ENCODE measurements around the gene CEP128.

CEP128 gene

GRCh38 chr14:80567905-80568536 lies 373.5 kb downstream of the CEP128 start:
- H3K4me3 ChIP-seq (ENCODE audit: low read depth, low read length), result no peak overlapping the region
- DNase-seq (ENCODE audit: low read depth), result no peak
- TF ChIP-seq, protein P1, sequence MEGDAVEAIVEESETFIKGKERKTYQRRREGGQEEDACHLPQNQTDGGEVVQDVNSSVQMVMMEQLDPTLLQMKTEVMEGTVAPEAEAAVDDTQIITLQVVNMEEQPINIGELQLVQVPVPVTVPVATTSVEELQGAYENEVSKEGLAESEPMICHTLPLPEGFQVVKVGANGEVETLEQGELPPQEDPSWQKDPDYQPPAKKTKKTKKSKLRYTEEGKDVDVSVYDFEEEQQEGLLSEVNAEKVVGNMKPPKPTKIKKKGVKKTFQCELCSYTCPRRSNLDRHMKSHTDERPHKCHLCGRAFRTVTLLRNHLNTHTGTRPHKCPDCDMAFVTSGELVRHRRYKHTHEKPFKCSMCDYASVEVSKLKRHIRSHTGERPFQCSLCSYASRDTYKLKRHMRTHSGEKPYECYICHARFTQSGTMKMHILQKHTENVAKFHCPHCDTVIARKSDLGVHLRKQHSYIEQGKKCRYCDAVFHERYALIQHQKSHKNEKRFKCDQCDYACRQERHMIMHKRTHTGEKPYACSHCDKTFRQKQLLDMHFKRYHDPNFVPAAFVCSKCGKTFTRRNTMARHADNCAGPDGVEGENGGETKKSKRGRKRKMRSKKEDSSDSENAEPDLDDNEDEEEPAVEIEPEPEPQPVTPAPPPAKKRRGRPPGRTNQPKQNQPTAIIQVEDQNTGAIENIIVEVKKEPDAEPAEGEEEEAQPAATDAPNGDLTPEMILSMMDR (IDR thresholded peaks at IDR 0.05; ENCODE audit: control insufficient read depth, extremely low read depth, insufficient read depth), result no peak

GRCh38 chr14:80565001-80565400 lies 376.5 kb downstream of the CEP128 start:
- TF ChIP-seq, protein P1 (IDR thresholded peaks at IDR 0.05; ENCODE audit: control insufficient read depth, extremely low read depth, insufficient read depth), result no peak
- no peak overlapping the region for H3K4me3 ChIP-seq (ENCODE audit: low read depth, low read length)
- no peak for DNase-seq (ENCODE audit: low read depth)

DNA sequence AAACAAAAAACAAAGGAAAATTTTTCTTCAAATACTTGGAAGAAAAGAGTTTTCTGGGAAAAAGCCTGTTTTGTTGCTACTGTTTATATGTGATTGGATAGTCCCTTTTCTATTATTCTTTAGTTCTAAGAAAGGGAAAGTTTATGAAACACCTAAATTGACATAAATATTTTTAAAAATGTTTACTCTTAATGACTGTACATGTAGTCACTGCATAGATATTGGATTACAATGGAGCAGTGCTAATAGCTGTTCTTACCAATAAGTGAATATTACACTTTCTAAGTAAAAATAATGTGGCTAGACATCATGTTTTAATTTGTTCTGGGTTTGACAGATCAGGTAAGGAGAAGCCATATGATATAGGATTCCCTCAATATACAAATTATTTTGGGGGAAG lies 377.5 kb downstream of the CEP128 start:
- TF ChIP-seq, protein P1 (IDR thresholded peaks at IDR 0.05; ENCODE audit: control insufficient read depth, extremely low read depth, insufficient read depth), result no peak
- H3K4me3 ChIP-seq (ENCODE audit: low read depth, low read length), result no peak overlapping the region
- no peak for DNase-seq (ENCODE audit: low read depth)

- no peak overlapping the region for H3K4me3 ChIP-seq (ENCODE audit: low read depth, low read length)
- no peak for DNase-seq (ENCODE audit: low read depth)
- TF ChIP-seq, protein P1 (IDR thresholded peaks at IDR 0.05; ENCODE audit: control insufficient read depth, extremely low read depth, insufficient read depth), result no peak
These were observed 380.5 kb downstream of the CEP128 start for GRCh38 chr14:80560800-80561657.

DNA sequence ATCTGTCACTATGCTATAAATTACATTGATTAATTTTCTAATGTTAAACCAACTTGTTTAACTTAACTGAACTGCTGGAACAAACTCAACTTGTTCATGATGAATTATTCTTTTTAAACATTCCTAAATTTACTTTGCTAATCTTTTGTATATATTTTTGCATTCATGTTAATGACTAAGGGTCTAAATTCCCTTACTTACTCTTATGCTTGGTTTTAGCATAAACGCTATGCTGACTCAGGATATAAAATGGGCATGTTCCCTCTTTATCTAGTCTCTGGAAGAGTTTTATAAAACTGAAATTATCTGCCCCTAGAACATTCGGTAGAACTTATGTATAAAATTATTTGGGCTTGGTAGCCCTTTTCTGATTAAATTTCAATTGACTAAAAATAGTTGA lies 387.4 kb downstream of the CEP128 start:
- DNase-seq (ENCODE audit: low read depth), result no peak
- TF ChIP-seq, protein P1 (IDR thresholded peaks at IDR 0.05; ENCODE audit: control insufficient read depth, extremely low read depth, insufficient read depth), result no peak
- H3K4me3 ChIP-seq (ENCODE audit: low read depth, low read length), result no peak overlapping the region

GRCh38 chr14:80549141-80549540 lies 392.4 kb downstream of the CEP128 start:
- no peak for DNase-seq (ENCODE audit: low read depth)
- no peak overlapping the region for H3K4me3 ChIP-seq (ENCODE audit: low read depth, low read length)
- TF ChIP-seq, protein P1 (IDR thresholded peaks at IDR 0.05; ENCODE audit: control insufficient read depth, extremely low read depth, insufficient read depth), result no peak

Measured in LNCaP clone FGC (cell line).